HEK293 (cell line): ENCODE results near the gene CTNNA2.

Source experiments
- ZNF394 ChIP-seq: fragments of 450-650 bp; formaldehyde crosslinking; IDR thresholded peaks from 2 replicates; pipeline ENCODE4 v1.5.1; 2016; ENCODE audit warnings: missing biosample characterization, missing genetic modification characterization, mild to moderate bottlenecking, moderate library complexity, borderline replicate concordance
- ZNF610 ChIP-seq: fragments of 450-650 bp; formaldehyde crosslinking; IDR thresholded peaks from 2 replicates; pipeline ENCODE4 v1.5.1; 2016; ENCODE audit warnings: missing biosample characterization, missing genetic modification characterization, borderline replicate concordance
- TF ChIP-seq, protein P1 (sequence below): fragments of 450-650 bp; formaldehyde crosslinking; IDR thresholded peaks from 2 replicates; pipeline ENCODE4 v1.5.1; 2016; ENCODE audit warnings: missing biosample characterization, missing genetic modification characterization

DNA sequence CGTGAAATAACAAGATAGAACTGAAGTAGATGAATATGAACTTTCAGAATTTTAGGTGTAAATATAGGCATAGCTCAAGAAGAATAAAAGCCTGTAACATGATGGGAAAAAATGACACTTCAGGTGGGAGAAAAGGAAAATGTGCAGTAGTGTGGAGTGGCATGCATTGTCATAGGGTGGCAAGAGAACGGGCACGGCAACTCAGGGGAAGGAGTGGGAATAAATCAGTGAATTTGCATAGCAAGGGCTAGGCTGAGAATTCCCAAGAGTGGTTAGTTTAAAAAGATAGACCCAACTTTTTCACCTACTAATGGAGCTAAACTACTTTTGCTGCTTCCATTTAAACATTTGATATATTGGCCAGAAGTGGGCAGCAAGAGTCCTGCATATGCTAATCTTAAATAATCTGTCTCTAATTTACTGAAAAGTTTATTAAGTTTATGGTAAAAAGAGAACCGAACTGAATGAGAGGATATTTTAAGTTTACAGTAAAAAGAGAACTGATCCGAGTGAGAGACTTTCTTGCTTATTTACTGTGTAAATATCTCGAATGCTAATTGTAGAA, 228.1 kb downstream of the CTNNA2 start:
- TF ChIP-seq, protein P1, sequence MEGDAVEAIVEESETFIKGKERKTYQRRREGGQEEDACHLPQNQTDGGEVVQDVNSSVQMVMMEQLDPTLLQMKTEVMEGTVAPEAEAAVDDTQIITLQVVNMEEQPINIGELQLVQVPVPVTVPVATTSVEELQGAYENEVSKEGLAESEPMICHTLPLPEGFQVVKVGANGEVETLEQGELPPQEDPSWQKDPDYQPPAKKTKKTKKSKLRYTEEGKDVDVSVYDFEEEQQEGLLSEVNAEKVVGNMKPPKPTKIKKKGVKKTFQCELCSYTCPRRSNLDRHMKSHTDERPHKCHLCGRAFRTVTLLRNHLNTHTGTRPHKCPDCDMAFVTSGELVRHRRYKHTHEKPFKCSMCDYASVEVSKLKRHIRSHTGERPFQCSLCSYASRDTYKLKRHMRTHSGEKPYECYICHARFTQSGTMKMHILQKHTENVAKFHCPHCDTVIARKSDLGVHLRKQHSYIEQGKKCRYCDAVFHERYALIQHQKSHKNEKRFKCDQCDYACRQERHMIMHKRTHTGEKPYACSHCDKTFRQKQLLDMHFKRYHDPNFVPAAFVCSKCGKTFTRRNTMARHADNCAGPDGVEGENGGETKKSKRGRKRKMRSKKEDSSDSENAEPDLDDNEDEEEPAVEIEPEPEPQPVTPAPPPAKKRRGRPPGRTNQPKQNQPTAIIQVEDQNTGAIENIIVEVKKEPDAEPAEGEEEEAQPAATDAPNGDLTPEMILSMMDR (tag by site-specific recombination), result no peak
- TF ChIP-seq ZNF394 (no peak), ZNF610 (tag by site-specific recombination) (no peak)
